H9 (cell line): ENCODE results near the gene GLDC. TPM values are rescaled to one million over a fixed set of nuclear protein-coding genes. Genes with fewer than 3 reads are reported as not detected.

ENCODE experiments used
- DNase-seq: peaks from one replicate; pipeline ENCODE4 v3.0.0-alpha.2; 2017
- H2AFZ ChIP-seq: one replicate; pipeline ENCODE4 v1.6.1; 2013; ENCODE audit warnings: mild to moderate bottlenecking, low read length, control low read depth, moderate library complexity
- H2AK5ac ChIP-seq: 2 replicates; pipeline ENCODE4 v1.6.1; 2013; ENCODE audit warnings: low read length, control low read depth, mixed read lengths; ENCODE audit not compliant: insufficient read length
- H2BK120ac ChIP-seq: one replicate; pipeline ENCODE4 v1.6.1; 2013; ENCODE audit warnings: low read depth, mild to moderate bottlenecking, low read length, control low read depth, inconsistent platforms; ENCODE audit not compliant: poor library complexity, severe bottlenecking
- H2BK12ac ChIP-seq: 2 replicates; pipeline ENCODE4 v1.6.1; 2013; ENCODE audit warnings: low read length, control low read depth, mixed read lengths, low read depth; ENCODE audit not compliant: insufficient read length
- H2BK15ac ChIP-seq: 2 replicates; pipeline ENCODE4 v1.6.1; 2013; ENCODE audit warnings: low read depth, low read length, control low read depth
- H2BK20ac ChIP-seq: one replicate; pipeline ENCODE4 v1.6.1; 2013; ENCODE audit warnings: low read depth, mild to moderate bottlenecking, low read length, control low read depth, inconsistent platforms; ENCODE audit not compliant: poor library complexity, severe bottlenecking
- H2BK5ac ChIP-seq: 2 replicates; pipeline ENCODE4 v1.6.1; 2013; ENCODE audit warnings: low read length, control low read depth, mixed read lengths; ENCODE audit not compliant: insufficient read length
- H3K14ac ChIP-seq: 2 replicates; pipeline ENCODE4 v1.6.1; 2013; ENCODE audit warnings: low read length, control low read depth; ENCODE audit not compliant: insufficient read depth
- H3K18ac ChIP-seq: 2 replicates; pipeline ENCODE4 v1.6.1; 2013; ENCODE audit warnings: low read depth, mild to moderate bottlenecking, mixed read lengths, low read length, control low read depth; ENCODE audit not compliant: insufficient read length
- H3K23ac ChIP-seq: 2 replicates; pipeline ENCODE4 v1.6.1; 2013; ENCODE audit warnings: low read length, control low read depth, mixed read lengths, low read depth; ENCODE audit not compliant: insufficient read length
- H3K23me2 ChIP-seq: 2 replicates; pipeline ENCODE4 v1.6.1; 2013; ENCODE audit warnings: low read depth, mild to moderate bottlenecking, mixed read lengths, low read length, control low read depth; ENCODE audit not compliant: insufficient read length, poor library complexity, severe bottlenecking
- H3K27ac ChIP-seq: 2 replicates; pipeline ENCODE4 v1.5.1; 2013; ENCODE audit warnings: low read length, control low read depth, mixed read lengths, low read depth; ENCODE audit not compliant: insufficient read length
- H3K27me3 ChIP-seq: 2 replicates; pipeline ENCODE4 v1.6.1; 2013; ENCODE audit warnings: low read length, control low read depth, inconsistent platforms; ENCODE audit not compliant: insufficient read depth
- H3K4ac ChIP-seq: 2 replicates; pipeline ENCODE4 v1.6.1; 2013; ENCODE audit warnings: low read depth, mild to moderate bottlenecking, control low read depth, inconsistent platforms, low read length, moderate library complexity
- H3K4me1 ChIP-seq: 2 replicates; pipeline ENCODE4 v1.6.1; 2013; ENCODE audit warnings: low read length, control low read depth, inconsistent platforms; ENCODE audit not compliant: insufficient read depth
- H3K4me2 ChIP-seq: 2 replicates; pipeline ENCODE4 v1.6.1; 2013; ENCODE audit warnings: low read length, control low read depth, mixed read lengths; ENCODE audit not compliant: insufficient read length, insufficient read depth
- H3K56ac ChIP-seq: 2 replicates; pipeline ENCODE4 v1.6.1; 2013; ENCODE audit warnings: low read depth, mild to moderate bottlenecking, mixed read lengths, low read length, control low read depth; ENCODE audit not compliant: insufficient read length
- H3K79me1 ChIP-seq: 2 replicates; pipeline ENCODE4 v1.6.1; 2013; ENCODE audit warnings: low read depth, mild to moderate bottlenecking, moderate library complexity, low read length, control low read depth, inconsistent platforms; ENCODE audit not compliant: insufficient read depth, poor library complexity, severe bottlenecking
- H3K79me2 ChIP-seq: 2 replicates; pipeline ENCODE4 v1.6.1; 2013; ENCODE audit warnings: low read length, control low read depth, inconsistent platforms; ENCODE audit not compliant: insufficient read depth
- H3K9ac ChIP-seq: 2 replicates; pipeline ENCODE4 v1.6.1; 2013; ENCODE audit warnings: low read length, control low read depth, mixed read lengths; ENCODE audit not compliant: insufficient read length; ENCODE audit errors: extremely low read depth
- H3K9me3 ChIP-seq: one replicate; pipeline ENCODE4 v1.6.1; 2013; ENCODE audit warnings: low read depth, low read length, inconsistent platforms; ENCODE audit not compliant: control insufficient read depth
- H3T11ph ChIP-seq: one replicate; pipeline ENCODE4 v1.6.1; 2013; ENCODE audit warnings: mild to moderate bottlenecking, low read length, control low read depth, inconsistent platforms
- H4K20me1 ChIP-seq: one replicate; pipeline ENCODE4 v1.6.1; 2013; ENCODE audit not compliant: control insufficient read depth, insufficient read length, insufficient read depth
- H4K5ac ChIP-seq: 2 replicates; pipeline ENCODE4 v1.6.1; 2013; ENCODE audit warnings: low read depth, mild to moderate bottlenecking, mixed read lengths, low read length, control low read depth; ENCODE audit not compliant: insufficient read length
- H4K8ac ChIP-seq: replicated peaks from 2 replicates; pipeline ENCODE4 v1.6.1; 2013; ENCODE audit warnings: low read length, control low read depth, mixed read lengths, low read depth; ENCODE audit not compliant: insufficient read length
- H4K91ac ChIP-seq: 2 replicates; pipeline ENCODE4 v1.6.1; 2013; ENCODE audit warnings: low read depth, mild to moderate bottlenecking, moderate library complexity, mixed read lengths, low read length, control low read depth; ENCODE audit not compliant: insufficient read length
- H3K27ac Mint-ChIP-seq, 3 experiments: 2 replicates in 2 of 3; 3 replicates in 1 of 3; pipeline ENCODE4 v1.8.0; 2020 to 2021; ENCODE audit warnings: mixed read lengths in 3 of 3, mild to moderate bottlenecking in 1 of 3, moderate library complexity in 1 of 3
- H3K27me3 Mint-ChIP-seq: 2 replicates; pipeline ENCODE4 v1.8.0; 2021; ENCODE audit warnings: low read depth, mild to moderate bottlenecking, moderate library complexity, mixed read lengths
- H3K36me3 Mint-ChIP-seq, 3 experiments: 2 replicates in 2 of 3; 3 replicates in 1 of 3; pipeline ENCODE4 v1.8.0; 2020 to 2021; ENCODE audit warnings: low read depth in 3 of 3, mixed read lengths in 3 of 3; ENCODE audit not compliant: insufficient read depth in 1 of 3
- H3K4me1 Mint-ChIP-seq, 2 experiments: 2 replicates each; pipeline ENCODE4 v1.8.0; 2020; ENCODE audit warnings: mixed read lengths in 2 of 2
- H3K4me3 Mint-ChIP-seq, 2 experiments: 2 replicates in 1 of 2; 3 replicates in 1 of 2; pipeline ENCODE4 v1.8.0; 2020 to 2021; ENCODE audit warnings: mild to moderate bottlenecking in 2 of 2, mixed read lengths in 2 of 2, moderate library complexity in 1 of 2
- H3K9me3 Mint-ChIP-seq, 2 experiments: 2 replicates in 1 of 2; 3 replicates in 1 of 2; pipeline ENCODE4 v1.8.0; 2020; ENCODE audit warnings: mild to moderate bottlenecking in 2 of 2, mixed read lengths in 2 of 2, moderate library complexity in 1 of 2
- WGBS: extraction: QIAGEN DNeasy Blood & Tissue Kit; methylation state at CpG from one replicate; pipeline ENCODE4 v1.1.7; 2013; ENCODE audit warnings: missing lambda C conversion rate, low lambda C conversion rate, mixed read lengths; ENCODE audit not compliant: insufficient read length; ENCODE audit errors: extremely low coverage; 5-methylcytosine and 5-hydroxymethylcytosine counted together
- total RNA-seq: library from RNA; stranded (reverse); gene quantifications from 2 replicates; pipeline ENCODE4 v1.2.1, GENCODE V29; 2021
- TF ChIP-seq, protein P1 (sequence below): fragments of 200-600 bp; sonication (generic); conservative IDR thresholded peaks from 3 replicates; pipeline ENCODE4 v1.8.0; 2021; ENCODE audit warnings: antibody characterized with exemption, mild to moderate bottlenecking

GLDC gene
- total RNA-seq, 1 experiment from 2014 or later: 74.4 TPM

DNA sequence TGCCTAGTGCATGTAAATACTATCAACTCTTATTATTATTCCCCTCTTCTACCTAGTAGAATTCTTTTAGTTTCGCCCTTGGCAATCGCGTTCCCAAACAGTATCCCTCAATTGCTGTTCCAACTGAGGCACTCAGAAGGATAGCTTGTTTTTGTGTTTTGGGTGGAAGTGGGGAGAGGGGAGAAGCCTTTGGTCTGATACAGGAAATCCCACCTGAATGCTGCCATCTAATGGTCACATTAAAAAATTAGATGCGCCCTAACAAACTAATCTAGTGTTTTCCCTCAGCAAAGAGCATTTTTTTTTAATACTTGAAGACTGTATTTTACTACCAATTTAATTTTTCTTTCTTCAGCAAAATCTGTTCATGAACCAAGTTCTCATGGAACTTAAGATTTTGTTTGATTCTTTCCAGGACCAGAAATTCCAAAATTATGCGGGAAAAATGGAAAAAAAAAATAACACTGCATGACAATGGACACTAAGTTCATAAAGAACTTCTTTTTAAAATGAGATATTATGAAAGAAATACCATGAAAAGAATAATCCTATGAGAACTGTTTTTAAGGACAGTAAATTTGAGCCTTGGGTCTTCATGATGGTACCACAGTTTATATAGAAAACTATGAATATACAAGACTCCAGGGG lies 22.2 kb upstream of the GLDC start:
- H3K27me3 ChIP-seq: no peaks in the 10 kb centered on the region
- no peak overlapping the region for H2BK5ac ChIP-seq
- no peaks in the 10 kb centered on the region for H3K79me2 ChIP-seq
- Mint-ChIP-seq H3K9me3 (no peaks in the 10 kb centered on the region), H3K4me3 (no peak overlapping the region), H3K4me1 (peaks cover 8 to 10% of the 10 kb centered on the region in 2 experiments), H3K27me3 (no peaks in the 10 kb centered on the region), H3K27ac (no peak overlapping the region), H3K36me3 (peaks cover 9 to 25% (median 12%) of the 10 kb centered on the region in 3 experiments; a peak in 6 of 7 replicates)
- no peak overlapping the region for H3K4me2 ChIP-seq
- H3K23ac ChIP-seq: no peak overlapping the region
- H2BK15ac ChIP-seq: no peak overlapping the region
- H3K56ac ChIP-seq: no peak overlapping the region
- no peak overlapping the region for H2BK12ac ChIP-seq
- TF ChIP-seq, protein P1, sequence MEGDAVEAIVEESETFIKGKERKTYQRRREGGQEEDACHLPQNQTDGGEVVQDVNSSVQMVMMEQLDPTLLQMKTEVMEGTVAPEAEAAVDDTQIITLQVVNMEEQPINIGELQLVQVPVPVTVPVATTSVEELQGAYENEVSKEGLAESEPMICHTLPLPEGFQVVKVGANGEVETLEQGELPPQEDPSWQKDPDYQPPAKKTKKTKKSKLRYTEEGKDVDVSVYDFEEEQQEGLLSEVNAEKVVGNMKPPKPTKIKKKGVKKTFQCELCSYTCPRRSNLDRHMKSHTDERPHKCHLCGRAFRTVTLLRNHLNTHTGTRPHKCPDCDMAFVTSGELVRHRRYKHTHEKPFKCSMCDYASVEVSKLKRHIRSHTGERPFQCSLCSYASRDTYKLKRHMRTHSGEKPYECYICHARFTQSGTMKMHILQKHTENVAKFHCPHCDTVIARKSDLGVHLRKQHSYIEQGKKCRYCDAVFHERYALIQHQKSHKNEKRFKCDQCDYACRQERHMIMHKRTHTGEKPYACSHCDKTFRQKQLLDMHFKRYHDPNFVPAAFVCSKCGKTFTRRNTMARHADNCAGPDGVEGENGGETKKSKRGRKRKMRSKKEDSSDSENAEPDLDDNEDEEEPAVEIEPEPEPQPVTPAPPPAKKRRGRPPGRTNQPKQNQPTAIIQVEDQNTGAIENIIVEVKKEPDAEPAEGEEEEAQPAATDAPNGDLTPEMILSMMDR: peak; percentile 76
- no peak overlapping the region for H3K9ac ChIP-seq
- H2AFZ ChIP-seq: no peak overlapping the region
- H4K8ac ChIP-seq: no peak overlapping the region
- no peak overlapping the region for H3T11ph ChIP-seq
- no peak overlapping the region for H2BK20ac ChIP-seq
- H2AK5ac ChIP-seq: no peak overlapping the region
- no peak for DNase-seq
- H4K5ac ChIP-seq: no peak overlapping the region
- H3K79me1 ChIP-seq: no peaks in the 10 kb centered on the region
- no peak overlapping the region for H4K91ac ChIP-seq
- H3K4ac ChIP-seq: no peak overlapping the region
- WGBS: no CpG with 5 or more reads among the region's 5 CpGs
- H3K23me2 ChIP-seq: no peaks in the 10 kb centered on the region
- H3K27ac ChIP-seq: no peak overlapping the region
- H3K4me1 ChIP-seq: peaks cover 2% of the 10 kb centered on the region; the same call in 1 of the 2 replicates
- no peak overlapping the region for H3K14ac ChIP-seq
- no peaks in the 10 kb centered on the region for H4K20me1 ChIP-seq
- no peak overlapping the region for H3K18ac ChIP-seq
- H2BK120ac ChIP-seq: no peak overlapping the region
- no peaks in the 10 kb centered on the region for H3K9me3 ChIP-seq
